ENCODE results near the gene TNNI2.
"Not testable (repeated sequence)": the region's sequence is repeated elsewhere in the genome, so short reads cannot be mapped to it uniquely, and the experiment has no call there.

Gene TNNI2

DNA sequence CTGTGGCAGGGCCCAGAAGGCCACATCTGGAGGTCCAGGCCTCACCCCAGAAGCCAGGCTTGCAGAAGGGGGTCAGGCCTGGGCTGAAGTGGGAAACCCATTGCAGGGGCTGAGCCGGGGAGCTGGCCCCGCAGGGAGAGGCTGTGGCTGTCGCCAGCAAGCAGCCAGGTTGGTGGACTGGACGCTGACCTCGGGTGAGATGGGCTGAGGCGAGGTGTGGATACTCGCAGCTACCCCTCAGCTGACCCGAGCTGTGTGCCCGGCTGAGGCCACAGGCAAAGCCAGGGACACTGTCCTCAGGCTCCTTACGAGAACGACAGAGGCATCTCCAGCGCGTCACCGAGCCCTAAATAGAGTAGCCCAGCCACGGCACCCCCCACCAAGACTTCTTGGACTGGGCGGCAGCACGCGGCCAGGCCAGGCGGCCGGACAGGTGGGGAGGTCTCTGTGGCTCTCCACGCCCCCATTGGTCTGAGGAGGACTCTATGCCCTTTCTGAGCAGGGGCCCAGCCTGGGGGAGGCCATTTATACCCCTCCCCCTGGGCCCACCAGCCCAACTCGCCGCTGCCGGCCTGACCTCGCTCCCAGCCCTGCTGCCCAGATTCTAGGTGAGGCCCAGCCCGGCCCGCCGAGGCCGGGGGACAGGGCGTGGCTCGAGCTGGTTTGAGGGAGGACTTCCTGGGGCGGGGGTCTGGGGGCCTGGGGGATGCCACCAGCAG, at the start of gene TNNI2:
Gene TNNI2 (plus strand): TSS at position 556 of the 719 bp plus-strand sequence. CDS start 716 bp downstream, outside the sequence.
- DNase-seq, result no peak

- no peak for DNase-seq
Measured at GRCh38 chr11:1791912-1792311, 46.9 kb upstream of the TNNI2 start.

DNA sequence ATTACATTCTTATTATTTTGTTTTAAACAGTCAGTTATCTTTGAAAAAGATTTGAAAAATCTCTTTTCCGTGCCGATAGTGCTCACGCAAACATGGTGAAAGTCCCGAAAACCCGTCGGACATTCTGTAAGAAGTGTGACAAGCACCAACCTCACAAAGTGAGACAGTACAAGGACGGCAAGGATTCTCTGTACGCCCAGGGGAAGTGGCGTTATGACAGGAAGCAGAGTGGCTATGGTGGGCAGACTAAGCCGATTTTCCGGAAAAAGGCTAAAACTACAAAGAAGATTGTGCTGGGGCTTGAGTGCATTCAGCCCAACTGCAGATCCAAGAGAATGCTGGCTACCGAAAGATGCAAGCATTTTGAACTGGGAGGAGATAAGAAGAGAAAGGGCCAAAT, 46.3 kb upstream of the TNNI2 start:
- DNase-seq, result no peak

GRCh38 chr11:1793081-1793480, 45.7 kb upstream of the TNNI2 start:
- no peak for DNase-seq

- DNase-seq, result no peak
Measured at GRCh38 chr11:1796413-1797011, 42.3 kb upstream of the TNNI2 start.

GRCh38 chr11:1797391-1798125, 41.2 kb upstream of the TNNI2 start:
- no peak for DNase-seq

DNA sequence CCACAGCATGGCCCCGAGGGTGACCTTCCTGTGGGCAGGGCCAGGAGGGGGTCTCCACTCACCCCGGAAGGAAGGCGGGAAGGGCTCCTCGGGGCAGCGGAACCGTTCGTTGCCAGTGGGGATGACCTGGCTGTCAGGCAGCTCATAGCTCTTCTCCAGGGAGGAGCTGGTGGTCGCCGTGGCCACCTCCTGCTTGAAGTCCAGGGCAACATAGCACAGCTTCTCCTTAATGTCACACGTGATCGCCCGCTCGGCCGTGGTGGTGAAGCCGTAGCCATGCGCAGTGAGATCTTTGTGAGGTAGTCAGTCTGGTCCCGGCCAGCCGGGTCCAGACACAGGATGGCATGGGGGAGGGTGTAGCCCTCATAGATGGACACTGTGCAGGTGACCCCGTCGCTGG, 35.5 kb upstream of the TNNI2 start:
- no peak for DNase-seq

- not testable (repeated sequence) for DNase-seq
Measured at GRCh38 chr11:1803835-1804519, 34.8 kb upstream of the TNNI2 start.

- no peak for DNase-seq
Measured at GRCh38 chr11:1805525-1805924, 33.3 kb upstream of the TNNI2 start.

GRCh38 chr11:1807264-1807995, 31.4 kb upstream of the TNNI2 start:
- no peak for DNase-seq

DNA sequence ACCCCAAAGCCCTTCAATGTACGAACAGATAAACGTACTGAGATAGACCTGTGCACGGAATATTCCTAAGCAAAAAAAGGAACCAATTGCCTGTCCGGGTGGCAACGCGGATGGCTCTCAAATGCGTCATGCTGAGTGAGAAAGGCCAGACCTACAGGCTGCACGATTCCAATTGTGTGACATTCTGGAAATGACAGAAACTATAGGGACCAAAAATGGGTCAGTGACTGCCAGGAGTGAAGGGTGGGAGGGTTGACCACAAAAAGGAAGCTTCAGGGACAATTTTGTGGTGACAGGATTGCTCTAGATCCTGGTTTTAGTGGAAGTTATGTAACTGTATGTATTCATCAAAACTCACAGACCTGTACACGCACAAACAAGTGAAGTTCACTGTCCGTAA, 28.0 kb upstream of the TNNI2 start:
- DNase-seq, result no peak

DNA sequence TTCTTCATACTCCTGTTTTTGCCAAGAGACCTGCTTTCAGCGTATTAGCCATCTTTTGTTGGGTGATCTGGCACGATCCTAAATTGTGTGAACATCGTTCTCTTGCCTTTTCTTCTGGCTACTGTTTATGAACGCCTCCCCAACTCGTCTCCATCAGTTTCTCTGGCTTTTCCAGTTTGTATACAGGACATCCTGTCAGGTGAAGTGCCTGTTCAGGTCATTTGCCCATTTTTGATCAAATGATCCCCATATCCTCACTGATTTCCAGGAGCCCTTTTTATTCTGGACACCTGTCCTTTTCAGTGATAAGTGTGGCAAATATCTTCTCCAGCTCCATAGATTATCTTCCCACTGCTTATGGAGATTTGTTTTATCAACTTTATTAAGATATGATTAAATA, 26.5 kb upstream of the TNNI2 start:
- no peak for DNase-seq

DNA sequence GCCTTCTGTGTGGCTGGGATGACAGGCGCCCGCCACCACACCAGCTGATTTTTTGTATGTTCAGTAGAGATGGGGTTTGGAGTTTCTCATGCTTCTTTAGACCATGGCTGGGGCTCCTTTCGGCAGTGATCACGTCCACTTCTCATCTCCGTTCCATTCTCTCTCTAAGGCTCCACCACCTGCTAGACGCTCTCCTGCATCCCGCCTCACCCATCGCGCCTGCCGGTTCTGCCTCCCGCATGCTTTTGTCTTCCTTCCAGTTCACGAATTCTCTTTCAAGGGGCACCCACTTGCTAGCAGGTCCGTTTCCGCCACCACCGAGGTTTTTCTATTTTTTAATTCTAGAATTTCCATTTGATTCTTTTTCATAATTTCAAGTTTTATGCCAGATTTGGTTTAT, 26.0 kb upstream of the TNNI2 start:
- no peak for DNase-seq

- DNase-seq, result not testable (repeated sequence)
Measured at GRCh38 chr11:1813356-1813755, 25.4 kb upstream of the TNNI2 start.

DNA sequence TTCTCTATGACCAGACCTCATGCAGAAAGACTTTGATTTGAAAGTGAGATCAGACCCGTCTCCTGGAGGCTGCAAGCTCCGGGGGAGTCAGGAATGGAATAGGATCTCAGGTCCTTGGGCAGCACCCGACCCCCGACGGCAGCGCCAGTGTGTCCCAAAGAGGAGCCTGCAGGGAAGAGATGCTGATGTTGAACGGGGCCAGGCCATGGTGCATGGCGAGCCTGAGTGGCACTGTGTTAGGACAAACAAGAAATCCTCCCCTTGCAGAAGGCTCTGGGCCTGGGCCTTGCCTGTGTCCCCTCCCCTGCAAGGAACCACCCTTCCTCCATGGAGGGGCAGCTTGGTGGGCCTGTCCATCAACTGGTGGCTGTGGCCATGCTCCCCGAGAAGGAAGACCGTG, 24.1 kb upstream of the TNNI2 start:
- DNase-seq, result no peak

GRCh38 chr11:1815311-1815710, 23.5 kb upstream of the TNNI2 start:
- DNase-seq, result no peak

DNA sequence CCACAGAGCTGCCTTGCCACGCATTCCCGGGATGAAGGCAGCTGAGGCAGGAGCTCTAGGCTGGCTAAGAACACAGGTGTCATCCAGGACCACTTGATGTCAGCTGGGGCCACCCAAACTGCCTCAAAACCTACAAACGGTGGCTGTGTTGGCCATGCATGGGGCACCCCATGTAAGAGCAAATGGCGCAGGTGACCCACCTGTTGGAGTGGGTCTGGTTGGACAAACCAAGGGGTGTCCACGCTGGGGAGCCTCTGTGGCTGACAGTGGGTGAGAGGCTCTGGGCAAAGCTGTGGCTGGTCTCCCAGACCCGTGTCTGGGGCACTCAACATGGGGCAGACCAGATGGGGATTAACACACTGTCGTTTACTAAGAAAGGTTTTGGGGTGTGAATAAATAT, 23.0 kb upstream of the TNNI2 start:
- no peak for DNase-seq

DNA sequence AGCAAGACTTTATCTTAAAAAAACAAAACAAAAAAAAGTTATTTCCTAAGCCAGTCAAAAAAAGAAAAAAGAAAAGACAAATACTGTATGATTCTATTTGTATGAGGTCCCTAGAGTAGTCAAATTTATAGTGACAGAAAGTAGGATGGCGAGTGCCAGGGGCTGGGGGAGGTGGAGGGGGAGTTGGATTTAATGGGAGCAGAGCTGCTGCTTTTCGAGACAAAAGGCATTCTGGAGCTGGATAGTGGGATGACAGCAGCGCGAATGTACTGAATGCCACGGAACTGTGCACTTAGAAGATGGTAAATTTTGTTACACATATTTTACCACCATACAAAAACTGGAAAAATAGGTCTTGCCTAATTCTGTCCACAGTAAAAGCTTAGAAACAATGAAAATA, 21.8 kb upstream of the TNNI2 start:
- no peak for DNase-seq

DNA sequence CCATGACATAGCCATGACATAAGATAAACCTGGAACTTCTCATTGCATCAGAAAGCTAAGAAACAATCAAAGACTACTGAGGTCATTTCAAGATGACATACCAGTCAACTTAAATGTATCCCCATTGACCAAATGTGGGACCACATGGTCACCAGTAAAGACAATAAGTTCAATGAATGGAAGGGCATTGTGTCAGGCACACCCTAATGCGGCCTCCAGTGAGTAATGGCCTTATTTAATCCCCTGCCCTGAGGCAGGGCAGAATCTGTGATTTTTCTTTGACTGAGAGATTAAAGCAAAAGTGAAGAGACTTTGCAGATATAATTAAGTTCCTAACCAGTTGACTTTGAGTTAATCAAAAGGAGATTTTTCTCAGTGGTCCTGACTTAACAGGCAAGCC, 21.3 kb upstream of the TNNI2 start:
- DNase-seq, result no peak

- no peak for DNase-seq
Measured at GRCh38 chr11:1819074-1819473, 19.7 kb upstream of the TNNI2 start.

- DNase-seq, result no peak
Measured at GRCh38 chr11:1820463-1821325, 18.1 kb upstream of the TNNI2 start.

- no peak for DNase-seq
Measured at GRCh38 chr11:1821562-1821961, 17.2 kb upstream of the TNNI2 start.
